Naive thymus-derived CD4-positive, alpha-beta T cell (primary cell): Measurements from ENCODE around the gene CD8B. TPM values are rescaled to one million over a fixed set of nuclear protein-coding genes. Genes with fewer than 3 reads are reported as not detected.

Source experiments
- ATAC-seq: fragments of 150-1000 bp; cut with Tn5 transposase; 2 replicates; pipeline ENCODE4 v1.10.0; 2021; ENCODE audit warnings: mild to moderate bottlenecking, moderate library complexity
- CTCF ChIA-PET: fragments of 350-600 bp; sonication (Branson Sonifier 250); formaldehyde crosslinking; loops from one replicate; lab custom pipeline; 2021; ENCODE audit warnings: antibody characterized with exemption; lab: Charles Lee
- POLR2A ChIA-PET: fragments of 350-600 bp; sonication (Branson Sonifier 250); formaldehyde crosslinking; loops from one replicate; lab custom pipeline; 2021; ENCODE audit warnings: antibody characterized with exemption, inconsistent platforms; lab: Charles Lee
- DNase-seq, 9 donors: peaks; one replicate each; pipeline versions ENCODE4 v3.0.0 to v3.0.0-alpha.2; 2020 to 2022; ENCODE audit warnings: mixed read lengths in 1 of 9
- H3K27ac ChIP-seq: one replicate; pipeline ENCODE4 v1.7.0; 2013; ENCODE audit warnings: mild to moderate bottlenecking, low read depth, low read length, moderate library complexity
- H3K27me3 ChIP-seq, 2 donors: one replicate each; pipeline ENCODE4 v1.7.0; 2013; ENCODE audit warnings: low read length in 2 of 2, mild to moderate bottlenecking in 2 of 2, moderate library complexity in 2 of 2; ENCODE audit not compliant: control insufficient read depth in 2 of 2, insufficient read depth in 2 of 2
- H3K36me3 ChIP-seq, 3 experiments: 1 replicate in 2 of 3; 2 replicates in 1 of 3; pipeline ENCODE4 v1.7.0; 2013; ENCODE audit warnings: low read length in 3 of 3, mild to moderate bottlenecking in 3 of 3, moderate library complexity in 1 of 3; ENCODE audit not compliant: insufficient read depth in 3 of 3, control insufficient read depth in 2 of 3
- H3K4me1 ChIP-seq, 2 donors: one replicate each; pipeline ENCODE4 v1.7.0; 2013; ENCODE audit warnings: low read length in 2 of 2, mild to moderate bottlenecking in 2 of 2, moderate library complexity in 1 of 2; ENCODE audit not compliant: control insufficient read depth in 2 of 2, insufficient read depth in 2 of 2
- H3K4me3 ChIP-seq: 2 replicates; pipeline ENCODE4 v1.7.0; 2013; ENCODE audit warnings: mild to moderate bottlenecking, low read length
- H3K9me3 ChIP-seq, 3 experiments: 1 replicate in 2 of 3; 2 replicates in 1 of 3; pipeline ENCODE4 v1.7.0; 2013; ENCODE audit warnings: low read length in 3 of 3; ENCODE audit not compliant: control insufficient read depth in 2 of 3
- H3K27ac Mint-ChIP-seq, 9 donors: one replicate each; pipeline ENCODE4 v1.8.0; 2020 to 2022; ENCODE audit warnings: mixed read lengths in 9 of 9, mild to moderate bottlenecking in 8 of 9, moderate library complexity in 5 of 9, inconsistent platforms in 2 of 9
- H3K27me3 Mint-ChIP-seq, 5 donors: one replicate each; pipeline ENCODE4 v1.8.0; 2021 to 2022; ENCODE audit warnings: mixed read lengths in 5 of 5, mild to moderate bottlenecking in 1 of 5
- H3K36me3 Mint-ChIP-seq, 5 donors: one replicate each; pipeline ENCODE4 v1.8.0; 2020 to 2022; ENCODE audit warnings: mixed read lengths in 5 of 5, mild to moderate bottlenecking in 3 of 5, inconsistent platforms in 1 of 5
- H3K4me1 Mint-ChIP-seq, 7 donors: one replicate each; pipeline ENCODE4 v1.8.0; 2020 to 2022; ENCODE audit warnings: mixed read lengths in 7 of 7, mild to moderate bottlenecking in 3 of 7, inconsistent platforms in 1 of 7
- H3K4me3 Mint-ChIP-seq, 10 donors: one replicate each; pipeline ENCODE4 v1.8.0; 2020 to 2022; ENCODE audit warnings: mild to moderate bottlenecking in 10 of 10, mixed read lengths in 10 of 10, moderate library complexity in 6 of 10, inconsistent platforms in 2 of 10
- H3K9me3 Mint-ChIP-seq, 11 donors: one replicate each; pipeline ENCODE4 v1.8.0; 2020 to 2022; ENCODE audit warnings: mixed read lengths in 11 of 11, mild to moderate bottlenecking in 4 of 11, inconsistent platforms in 1 of 11, moderate library complexity in 1 of 11
- intact Hi-C, 2 donors: fragments of 100-400 bp; cut with micrococcal nuclease; formaldehyde crosslinking; loops; one replicate each; pipeline ENCODE4 v1.15.1; 2023
- polyA plus RNA-seq, 2 donors: library from polyadenylated mRNA; unstranded; fragments of 300-500 nt; fragmentation: Illumina TruSeq; gene quantifications; one replicate each; pipeline ENCODE4 v1.2.3, GENCODE V29; 2021
- total RNA-seq, 6 experiments: library from RNA in 5 of 6; stranded (reverse) in 5 of 6; gene quantifications; 1 replicate in 5 of 6; 2 replicates in 1 of 6; pipeline ENCODE4 v1.2.3 and lab custom pipeline; 2021 to 2026

The CD8B gene
- total and polyA plus RNA-seq, 7 experiments from 2014 or later = 1.1 to 23.7 (median 2.4) TPM

- Histone ChIP-seq H3K36me3 (peaks cover 16 to 81% (median 19%) of the 10 kb centered on the region in 3 experiments), H3K4me1 (no peaks in the 10 kb centered on the region), H3K27ac (no peak overlapping the region), H3K9me3 (no peaks in the 10 kb centered on the region), H3K27me3 (no peaks in the 10 kb centered on the region), H3K4me3 (no peak overlapping the region)
- Mint-ChIP-seq H3K27me3 (no peaks in the 10 kb centered on the region), H3K9me3 (no peaks in the 10 kb centered on the region), H3K36me3 (peaks cover 13 to 71% (median 27%) of the 10 kb centered on the region in 5 donors), H3K4me1 (peaks cover 0 to 2% (median 0%) of the 10 kb centered on the region in 7 donors), H3K4me3 (no peak overlapping the region), H3K27ac (no peak overlapping the region)
- ATAC-seq (no peak), DNase-seq (no peak)
- intact Hi-C loops = loop anchor here in 1 of 2 donors (10.0 kb wide), 1 partner anchor 836 kb away; no protein-coding TSS in a partner anchor
- POLR2A ChIA-PET = interaction anchor here (0.6 kb wide), 1 partner anchor 209 kb away, joined by 3 read pairs; no protein-coding TSS in a partner anchor
- CTCF ChIA-PET = no interaction called here
Measured at GRCh38 chr2:86770816-86771301, 90.8 kb downstream of the CD8B start.

GRCh38 chr2:86769838-86770237 is 91.8 kb downstream of the CD8B start:
- Histone ChIP-seq H3K27me3 (no peaks in the 10 kb centered on the region), H3K27ac (no peak overlapping the region), H3K4me3 (no peak overlapping the region), H3K4me1 (peaks cover 0 to 2% of the 10 kb centered on the region in 2 donors), H3K36me3 (peaks cover 15 to 89% (median 19%) of the 10 kb centered on the region in 3 experiments), H3K9me3 (no peaks in the 10 kb centered on the region)
- Mint-ChIP-seq H3K27me3 (no peaks in the 10 kb centered on the region), H3K4me3 (no peak overlapping the region), H3K27ac (no peak overlapping the region), H3K36me3 (peaks cover 13 to 68% (median 27%) of the 10 kb centered on the region in 5 donors), H3K9me3 (no peaks in the 10 kb centered on the region), H3K4me1 (peaks cover 0 to 3% (median 2%) of the 10 kb centered on the region in 7 donors)
- DNase-seq (no peak), ATAC-seq (no peak)
- intact Hi-C loops = loop anchor here in 1 of 2 donors (10.0 kb wide), 1 partner anchor 835 kb away; no protein-coding TSS in a partner anchor
- ChIA-PET POLR2A (no interaction called here), CTCF (no interaction called here)

- H3K9me3 Mint-ChIP-seq = no peaks in the 10 kb centered on the region
- peaks cover 9 to 76% (median 11%) of the 10 kb centered on the region in 3 experiments for H3K36me3 ChIP-seq
- H3K27me3 ChIP-seq = no peaks in the 10 kb centered on the region
- no peak overlapping the region for H3K4me3 Mint-ChIP-seq
- H3K4me1 Mint-ChIP-seq = peaks cover 0 to 9% (median 7%) of the 10 kb centered on the region in 7 donors
- POLR2A ChIA-PET = no interaction called here
- CTCF ChIA-PET = interaction anchor here (1.0 kb wide), 1 partner anchor 12 kb away, joined by 3 read pairs; no protein-coding TSS in a partner anchor
- no peaks in the 10 kb centered on the region for H3K9me3 ChIP-seq
- H3K27ac ChIP-seq = no peak overlapping the region
- ATAC-seq = no peak
- no peak overlapping the region for H3K27ac Mint-ChIP-seq
- no peak overlapping the region for H3K4me3 ChIP-seq
- intact Hi-C loops = no loop called here
- H3K36me3 Mint-ChIP-seq = peaks cover 9 to 54% (median 23%) of the 10 kb centered on the region in 5 donors
- peaks cover 0 to 3% of the 10 kb centered on the region in 2 donors for H3K4me1 ChIP-seq
- no peak for DNase-seq
- H3K27me3 Mint-ChIP-seq = no peaks in the 10 kb centered on the region
Measured at GRCh38 chr2:86768189-86768949, 93.3 kb downstream of the CD8B start.

Other genes with a start within 250 kb of the CD8B start
- 10 to 100 TPM; 15.6 to 71.2 (median 37.8) TPM for gene RNF103, start 238.0 kb downstream of the CD8B start, total RNA-seq
- 1 to 10 TPM; 2.3 to 2.8 TPM for gene RNF103, start 238.0 kb downstream of the CD8B start, polyA plus RNA-seq
- 10 to 100 TPM; 24.3 to 42.5 (median 32.0) TPM for gene RMND5A, start 141.6 kb downstream of the CD8B start, total RNA-seq
- gene RMND5A, start 141.6 kb downstream of the CD8B start, polyA plus RNA-seq = 10 to 100 TPM; 13.0 to 13.9 TPM
- 10 to 100 TPM in 1 of 5 experiments, 1 to 10 TPM in 4; 1.4 to 56.0 (median 2.0) TPM for gene CD8A, start 71.0 kb downstream of the CD8B start, total RNA-seq
- under 1 TPM; 0.16 to 0.76 TPM for gene CD8A, start 71.0 kb downstream of the CD8B start, polyA plus RNA-seq
- gene RGPD1, start 80.2 kb upstream of the CD8B start, total RNA-seq = 1 to 10 TPM; 1.5 to 5.4 (median 1.9) TPM
- gene RGPD1, start 80.2 kb upstream of the CD8B start, polyA plus RNA-seq = 1 to 10 TPM in 1 of 2 donors, under 1 TPM in 1; 0.99 to 1.4 TPM
- 10 to 100 TPM in 2 of 5 experiments, 1 to 10 TPM in 3; 2.5 to 20.7 (median 4.0) TPM for gene PLGLB1, start 160.0 kb upstream of the CD8B start, total RNA-seq
- 1 to 10 TPM in 1 of 2 donors, under 1 TPM in 1; 0.85 to 1.4 TPM for gene PLGLB1, start 160.0 kb upstream of the CD8B start, polyA plus RNA-seq